Jurkat, Clone E6-1 (cell line): ENCODE data around the gene TMEM151B.
"Not testable (repeated sequence)": the region's sequence is repeated elsewhere in the genome, so short reads cannot be mapped to it uniquely, and the experiment has no call there.

ENCODE experiments used
- DNase-seq: peaks from one replicate; pipeline ENCODE4 v3.0.0-alpha.2; 2011; ENCODE audit warnings: low read depth, low spot score
- H3K4me3 ChIP-seq: 2 replicates; pipeline ENCODE4 v1.5.1; 2011; ENCODE audit warnings: mild to moderate bottlenecking, low read length, control low read depth, moderate library complexity

The TMEM151B gene

GRCh38 chr6:44341095-44341890 is 71.0 kb downstream of the TMEM151B start:
- no peak overlapping the region for H3K4me3 ChIP-seq
- no peak for DNase-seq

DNA sequence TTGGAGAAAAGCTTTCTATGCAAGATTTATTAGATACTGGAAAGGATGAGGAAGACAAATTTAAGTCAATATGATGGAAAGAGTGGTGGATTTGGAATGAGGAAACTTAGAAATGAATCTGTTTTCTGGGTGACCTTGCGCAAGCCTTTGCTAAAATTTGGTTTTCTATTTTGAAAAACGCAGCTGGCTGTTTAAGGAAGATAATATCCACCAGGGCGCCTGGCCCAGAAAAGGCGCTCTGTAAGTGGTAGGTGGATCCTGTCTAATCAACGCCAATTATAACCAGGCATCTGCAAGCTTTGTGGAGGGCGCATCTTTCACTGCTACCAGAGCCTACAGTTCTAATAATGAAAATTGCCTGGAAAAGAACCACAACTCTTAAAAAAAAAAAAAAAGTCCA is 71.8 kb downstream of the TMEM151B start:
- DNase-seq = no peak
- H3K4me3 ChIP-seq = no peak overlapping the region

DNA sequence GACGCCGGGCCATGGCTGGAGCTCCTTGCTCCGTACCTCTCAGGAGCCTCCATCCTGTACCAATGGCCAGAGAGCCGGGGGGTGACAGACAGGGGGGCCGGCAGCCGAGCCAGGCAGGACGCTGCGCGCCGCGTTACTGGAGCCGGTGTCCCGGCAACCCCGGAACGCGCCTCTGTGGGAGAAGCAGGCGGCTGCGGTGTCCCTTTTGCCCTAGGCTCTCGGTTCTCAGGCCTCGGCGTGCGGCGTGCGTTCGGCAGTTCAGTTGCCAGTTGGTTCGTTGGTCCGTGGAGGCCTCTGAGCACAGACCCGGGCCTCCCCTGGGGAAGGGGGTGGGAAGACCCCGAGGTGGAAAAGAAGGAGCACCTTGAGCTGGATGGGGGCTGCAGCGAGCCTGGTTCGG is 72.2 kb downstream of the TMEM151B start, which contains the start of gene SPATS1:
TSS of gene SPATS1 (plus strand) at position 162 of the 400 bp plus-strand sequence. CDS start 446 bp downstream, outside the sequence.
- H3K4me3 ChIP-seq = no peak within 1 kb of the TSS
- DNase-seq = no peak

- not testable (repeated sequence) for H3K4me3 ChIP-seq, DNase-seq
Measured at GRCh38 chr6:44346818-44347217, 76.6 kb downstream of the TMEM151B start.

- no peak for DNase-seq
Measured at GRCh38 chr6:44349904-44350649, 79.8 kb downstream of the TMEM151B start.

GRCh38 chr6:44350650-44350994 is 80.4 kb downstream of the TMEM151B start:
- DNase-seq = not testable (repeated sequence)

More at GRCh38 chr6:44349904-44350649, 79.8 kb downstream of the TMEM151B start:
- H3K4me3 ChIP-seq = no peak overlapping the region

DNA sequence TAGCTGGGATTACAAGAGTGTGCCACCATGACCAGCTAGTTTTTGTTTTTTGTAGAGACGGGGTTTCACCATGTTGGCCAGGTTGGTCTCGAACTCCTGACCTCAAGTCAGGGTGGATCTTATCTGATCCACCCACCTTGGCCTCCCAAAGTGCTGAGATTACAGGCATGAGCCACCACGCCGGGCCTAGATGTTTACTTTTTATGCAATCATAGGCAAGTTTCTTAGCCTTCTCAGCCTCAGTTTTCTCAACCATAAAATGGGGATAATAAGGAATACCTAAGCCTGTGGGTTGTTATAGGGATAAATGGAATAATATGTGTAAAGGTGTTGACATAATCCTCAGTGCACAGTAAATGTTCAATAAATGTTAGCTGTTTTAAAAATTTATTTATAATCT is 82.0 kb downstream of the TMEM151B start:
- DNase-seq = no peak

More at GRCh38 chr6:44350650-44350994, 80.4 kb downstream of the TMEM151B start:
- H3K4me3 ChIP-seq = not testable (repeated sequence)

DNA sequence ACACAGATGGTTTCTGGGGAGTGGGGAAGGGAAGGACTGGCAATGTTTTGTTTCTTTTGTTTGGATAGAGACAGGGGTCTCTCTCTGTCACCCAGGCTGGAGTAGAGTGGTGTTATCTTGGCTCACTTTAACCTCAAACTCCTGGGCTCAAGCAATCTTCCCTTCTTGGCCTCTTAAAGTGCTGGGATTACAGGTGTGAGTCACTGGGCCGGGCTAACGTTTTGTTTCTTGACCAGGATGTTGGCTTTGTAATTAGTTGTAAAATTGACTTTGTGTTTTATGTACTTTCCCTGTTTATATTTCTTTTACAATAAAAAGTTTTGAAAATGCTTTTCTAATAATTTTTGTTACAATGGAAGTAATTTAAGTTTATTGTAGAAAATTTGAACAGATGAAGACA is 83.1 kb downstream of the TMEM151B start:
- no peak overlapping the region for H3K4me3 ChIP-seq
- DNase-seq = no peak

More for the DNA sequence above, 82.0 kb downstream of the TMEM151B start:
- no peak overlapping the region for H3K4me3 ChIP-seq

DNA sequence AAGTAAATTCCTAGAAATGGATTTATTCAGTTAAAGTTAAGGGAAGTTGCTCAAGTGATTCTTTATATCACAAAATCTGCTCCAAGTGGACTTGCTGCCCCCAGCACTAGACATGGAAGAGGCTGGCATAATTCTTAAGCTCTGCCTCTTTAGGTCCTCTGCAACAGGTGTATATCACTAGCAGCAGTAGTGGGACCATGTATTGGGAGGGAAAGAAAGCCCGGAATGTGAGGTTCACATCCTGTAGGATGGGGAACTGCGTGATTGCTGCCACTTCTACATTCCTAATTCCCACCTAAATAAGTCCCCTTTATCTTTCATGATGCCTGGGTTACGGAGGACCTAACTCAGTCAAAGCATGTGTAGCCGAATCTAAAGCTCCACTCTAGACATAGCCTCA is 85.4 kb downstream of the TMEM151B start:
- DNase-seq = no peak
- no peak overlapping the region for H3K4me3 ChIP-seq

DNA sequence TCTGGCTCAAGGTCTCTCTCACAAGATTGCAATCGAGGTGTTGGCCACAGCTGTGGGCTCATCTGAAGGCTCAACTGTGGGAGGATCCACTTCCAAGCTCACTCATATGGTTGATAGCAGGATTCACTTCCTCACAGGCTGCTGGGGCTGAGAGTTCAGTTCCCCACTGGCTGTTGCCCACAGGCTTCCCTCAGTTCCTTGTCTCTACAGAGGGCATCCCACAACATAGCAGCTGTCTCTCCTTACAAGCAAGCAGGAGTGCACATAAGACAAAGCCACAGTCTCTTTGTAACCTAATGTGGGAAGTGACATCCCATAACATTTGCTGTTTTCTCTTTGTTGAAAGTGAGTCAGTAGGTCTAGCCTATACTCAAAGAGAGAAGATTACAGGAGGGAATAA is 86.2 kb downstream of the TMEM151B start:
- H3K4me3 ChIP-seq = no peak overlapping the region
- no peak for DNase-seq
